Measurements from ENCODE around the gene ASB6.

ASB6 gene, protein sequence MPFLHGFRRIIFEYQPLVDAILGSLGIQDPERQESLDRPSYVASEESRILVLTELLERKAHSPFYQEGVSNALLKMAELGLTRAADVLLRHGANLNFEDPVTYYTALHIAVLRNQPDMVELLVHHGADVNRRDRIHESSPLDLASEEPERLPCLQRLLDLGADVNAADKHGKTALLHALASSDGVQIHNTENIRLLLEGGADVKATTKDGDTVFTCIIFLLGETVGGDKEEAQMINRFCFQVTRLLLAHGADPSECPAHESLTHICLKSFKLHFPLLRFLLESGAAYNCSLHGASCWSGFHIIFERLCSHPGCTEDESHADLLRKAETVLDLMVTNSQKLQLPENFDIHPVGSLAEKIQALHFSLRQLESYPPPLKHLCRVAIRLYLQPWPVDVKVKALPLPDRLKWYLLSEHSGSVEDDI

DNA sequence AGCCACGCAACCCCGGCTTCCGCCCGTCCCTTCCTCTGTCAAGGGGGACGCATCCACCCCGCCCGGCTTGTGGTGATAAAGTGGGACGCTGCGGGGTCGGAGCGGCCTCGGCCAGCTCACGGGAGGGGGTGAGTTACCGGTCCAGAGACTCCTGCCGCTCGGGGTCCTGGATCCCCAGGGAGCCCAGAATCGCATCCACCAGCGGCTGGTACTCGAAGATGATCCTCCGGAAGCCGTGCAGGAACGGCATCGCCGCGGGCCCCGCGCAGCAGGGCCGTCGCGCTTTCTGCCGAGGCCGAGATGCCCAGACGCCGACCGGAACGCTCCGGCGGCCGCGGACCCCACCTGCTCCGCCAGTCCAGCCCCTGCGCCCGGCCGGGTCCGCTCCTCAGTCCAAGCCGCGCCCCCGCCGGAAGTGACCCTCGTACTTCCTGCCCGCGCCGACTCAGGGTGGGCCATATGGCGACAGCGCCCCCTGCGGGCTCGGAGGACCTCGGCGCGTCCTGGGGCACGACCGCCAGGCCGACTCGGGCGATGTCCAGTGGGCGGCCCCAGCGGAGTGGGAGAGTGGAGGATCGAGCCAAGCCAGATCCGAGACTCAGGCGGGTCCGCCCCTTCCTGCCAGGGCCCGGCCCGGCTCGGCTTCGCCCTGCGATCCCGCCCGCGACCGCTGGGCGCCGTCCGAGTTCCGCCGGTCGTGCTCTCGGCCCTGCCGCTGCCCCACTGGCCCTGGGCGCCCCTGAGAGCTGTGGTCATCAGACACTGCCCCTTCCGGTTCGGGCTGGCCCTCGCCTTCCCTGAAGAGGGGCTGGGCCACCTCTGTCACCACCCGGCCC, at the start of gene ASB6:
Gene ASB6 (minus strand): TSS at position 402 of the 836 bp plus-strand sequence. CDS start 152 bp downstream, at position 250.
- Histone ChIP-seq H3K4me1 (peaks cover 31% of the 10 kb centered on the region), H3K36me3 (peaks cover 30% of the 10 kb centered on the region), H3K27me3 (no peaks in the 10 kb centered on the region), H3K9me3 (no peaks in the 10 kb centered on the region), H4K20me1 (peaks cover 48% of the 10 kb centered on the region), H3K4me2 (peak within 1 kb of the TSS; percentile 99), H3K9ac (peak within 1 kb of the TSS; percentile 84), H3K27ac (peak within 1 kb of the TSS; percentile 68), H3K4me3 (peak within 1 kb of the TSS; percentile 82)
- TF ChIP-seq Cebpa-rat (IDR thresholded peaks at IDR 0.05), result no peak

DNA sequence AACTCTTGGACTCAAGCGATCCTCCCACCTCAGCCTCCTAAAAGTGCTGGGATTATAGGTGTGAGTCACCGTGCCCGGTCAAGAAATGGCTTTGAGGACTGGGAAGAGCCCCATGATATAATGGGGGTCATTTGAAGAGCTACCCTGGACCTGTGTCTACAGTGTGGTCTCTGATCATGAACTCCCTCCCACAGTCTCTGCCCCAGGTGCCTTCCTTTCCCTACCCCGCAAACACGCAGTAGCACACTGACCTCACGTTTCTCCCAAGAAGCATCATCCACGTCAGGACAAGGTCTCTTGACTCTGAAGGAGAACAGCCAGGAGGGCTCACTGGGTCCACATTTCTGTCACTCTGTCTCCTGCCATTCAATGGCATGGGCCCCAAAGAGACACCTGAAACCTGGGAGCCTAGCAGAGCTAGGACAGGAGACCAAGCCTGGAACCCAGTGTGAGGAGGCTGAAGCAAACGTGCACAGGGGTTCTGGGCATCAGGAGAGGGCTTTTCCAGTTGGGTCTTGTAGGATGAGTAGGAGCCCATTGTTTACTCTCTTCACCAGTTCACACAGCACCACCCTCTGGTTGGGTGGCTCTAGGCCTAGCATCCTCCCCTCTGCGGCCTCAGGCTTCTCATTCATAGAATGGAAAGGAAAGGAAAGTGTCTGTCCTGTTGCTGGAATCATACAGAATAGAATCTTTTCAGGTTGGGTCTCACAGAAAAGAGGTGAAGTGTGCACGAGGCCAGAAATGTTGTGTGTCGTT, 46.5 kb upstream of the ASB6 start:
- Histone ChIP-seq H3K9ac (no peak overlapping the region), H4K20me1 (no peaks in the 10 kb centered on the region)

DNA sequence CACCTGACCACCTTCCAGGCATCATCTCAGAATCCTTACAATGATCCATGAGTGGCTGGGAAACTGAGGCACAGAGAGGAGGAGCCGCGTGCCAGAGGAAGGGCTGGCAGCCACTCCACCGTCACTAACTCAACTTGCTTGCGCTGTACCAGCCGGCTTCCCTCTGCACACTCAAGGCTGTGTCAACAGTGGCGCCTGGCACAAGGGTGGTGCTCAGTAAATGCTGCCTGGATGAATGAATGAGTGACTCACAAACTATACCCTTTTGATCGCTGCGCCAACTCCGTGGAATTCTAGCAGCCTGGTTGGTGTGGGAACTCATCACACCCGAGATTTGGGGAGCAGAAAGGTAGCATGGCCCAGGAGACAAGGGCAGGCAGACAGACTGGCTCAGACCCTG, 45.4 kb upstream of the ASB6 start:
- Histone ChIP-seq H3K27me3 (no peaks in the 10 kb centered on the region), H4K20me1 (no peaks in the 10 kb centered on the region), H3K27ac (no peak overlapping the region), H3K36me3 (no peaks in the 10 kb centered on the region), H3K9ac (no peak overlapping the region), H3K4me3 (no peak overlapping the region), H3K4me2 (no peak overlapping the region), H3K4me1 (no peaks in the 10 kb centered on the region), H3K9me3 (no peaks in the 10 kb centered on the region)
- TF ChIP-seq Cebpa-rat (IDR thresholded peaks at IDR 0.05), result no peak

More for the DNA sequence above, 46.5 kb upstream of the ASB6 start:
- TF ChIP-seq Cebpa-rat (IDR thresholded peaks at IDR 0.05), result no peak
- no peaks in the 10 kb centered on the region; the same call in 1 of the 2 replicates for H3K27me3 ChIP-seq
- H3K4me3 ChIP-seq, result no peak overlapping the region
- H3K9me3 ChIP-seq, result no peaks in the 10 kb centered on the region
- H3K4me1 ChIP-seq, result no peaks in the 10 kb centered on the region; the same call in 1 of the 2 replicates
- no peak overlapping the region for H3K4me2 ChIP-seq
- no peaks in the 10 kb centered on the region for H3K36me3 ChIP-seq
- H3K27ac ChIP-seq, result no peak overlapping the region

DNA sequence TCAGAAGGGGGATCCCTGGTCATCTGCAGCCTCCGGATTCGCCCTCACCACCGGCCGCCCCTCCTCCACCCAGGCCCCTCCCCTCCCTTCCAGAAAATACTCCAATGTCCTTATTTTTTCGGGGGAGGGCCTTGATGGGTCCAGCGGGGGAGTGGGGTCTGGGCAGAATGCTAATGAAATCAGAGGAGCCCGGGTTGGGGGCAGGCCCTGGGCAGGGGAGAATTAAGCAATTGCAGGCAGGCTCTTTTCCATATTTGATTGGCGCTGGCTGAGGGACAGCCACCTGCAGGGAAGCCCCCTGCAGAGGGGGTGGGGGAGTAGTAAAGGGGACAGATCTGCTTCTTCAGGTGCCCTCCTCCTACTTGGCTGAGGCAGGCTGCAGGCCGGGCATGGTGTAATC, 44.8 kb upstream of the ASB6 start:
- H3K9ac ChIP-seq, result no peak overlapping the region
- H3K4me2 ChIP-seq, result no peak overlapping the region
- no peaks in the 10 kb centered on the region for H3K36me3 ChIP-seq
- no peak overlapping the region for H3K4me3 ChIP-seq
- no peak overlapping the region for H3K27ac ChIP-seq
- no peaks in the 10 kb centered on the region for H4K20me1 ChIP-seq
- TF ChIP-seq Cebpa-rat (IDR thresholded peaks at IDR 0.05), result no peak
- no peaks in the 10 kb centered on the region for H3K27me3 ChIP-seq
- H3K4me1 ChIP-seq, result no peaks in the 10 kb centered on the region
- no peaks in the 10 kb centered on the region for H3K9me3 ChIP-seq

DNA sequence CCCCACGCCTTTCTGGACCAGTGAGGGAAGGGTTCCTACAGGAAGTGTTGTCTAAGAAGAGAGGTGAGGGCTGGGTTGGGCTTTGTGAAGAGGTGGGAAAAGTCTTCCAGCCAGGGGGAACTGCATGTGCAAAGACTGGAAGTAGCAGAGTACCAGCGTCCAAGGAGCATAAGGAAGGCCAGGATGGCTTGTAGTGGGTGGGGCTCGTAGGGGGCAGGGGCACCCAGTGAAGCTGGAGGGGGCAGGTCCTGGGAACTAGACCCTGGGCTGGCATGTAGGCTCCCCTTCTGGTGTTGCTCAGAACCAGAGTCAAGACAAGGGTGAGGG, 43.9 kb upstream of the ASB6 start:
- Histone ChIP-seq H4K20me1 (no peaks in the 10 kb centered on the region), H3K9me3 (no peaks in the 10 kb centered on the region), H3K27me3 (no peaks in the 10 kb centered on the region), H3K27ac (no peak overlapping the region), H3K9ac (no peak overlapping the region), H3K36me3 (no peaks in the 10 kb centered on the region), H3K4me2 (no peak overlapping the region), H3K4me1 (no peaks in the 10 kb centered on the region), H3K4me3 (no peak overlapping the region)
- TF ChIP-seq Cebpa-rat (IDR thresholded peaks at IDR 0.05), result no peak

DNA sequence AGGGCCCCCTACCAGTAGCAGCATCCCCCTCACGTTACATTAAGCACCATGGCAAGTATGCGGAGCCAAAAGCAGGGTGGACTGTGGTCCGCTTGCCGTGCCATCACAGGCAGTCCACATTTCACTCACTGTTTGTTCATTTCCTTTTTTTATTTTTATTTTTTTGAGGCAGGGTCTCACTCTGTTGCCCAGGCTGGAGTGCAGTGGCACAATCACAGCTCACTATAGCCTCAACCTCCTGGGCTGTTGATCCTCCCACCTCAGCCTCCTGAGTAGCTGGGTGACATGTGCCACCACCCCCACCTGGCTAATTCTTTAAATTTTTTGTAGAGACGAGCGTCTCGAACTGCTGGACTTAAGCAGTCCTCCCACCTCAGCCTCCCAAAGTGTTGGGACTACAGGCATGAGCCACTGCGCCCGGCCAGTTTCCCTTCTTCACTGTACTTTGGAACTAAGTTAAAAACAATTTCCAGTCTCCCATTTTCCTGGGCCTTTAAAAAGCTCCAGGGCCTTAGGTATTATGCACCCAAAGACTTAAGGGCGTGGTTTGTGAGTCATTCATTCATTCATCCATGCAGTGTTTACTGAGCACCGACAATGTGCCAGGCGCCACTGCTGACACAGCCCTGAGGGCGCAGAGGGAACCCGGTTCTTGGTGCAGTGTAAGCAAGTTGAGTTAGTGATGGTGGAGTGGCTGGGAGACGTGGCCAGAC, 43.4 kb upstream of the ASB6 start:
- no peak for TF ChIP-seq Cebpa-rat (IDR thresholded peaks at IDR 0.05)
- Histone ChIP-seq H3K9ac (no peak overlapping the region), H3K4me3 (no peak overlapping the region), H3K27me3 (no peaks in the 10 kb centered on the region), H3K4me1 (no peaks in the 10 kb centered on the region), H4K20me1 (no peaks in the 10 kb centered on the region), H3K4me2 (no peak overlapping the region), H3K36me3 (no peaks in the 10 kb centered on the region), H3K9me3 (no peaks in the 10 kb centered on the region), H3K27ac (no peak overlapping the region)

DNA sequence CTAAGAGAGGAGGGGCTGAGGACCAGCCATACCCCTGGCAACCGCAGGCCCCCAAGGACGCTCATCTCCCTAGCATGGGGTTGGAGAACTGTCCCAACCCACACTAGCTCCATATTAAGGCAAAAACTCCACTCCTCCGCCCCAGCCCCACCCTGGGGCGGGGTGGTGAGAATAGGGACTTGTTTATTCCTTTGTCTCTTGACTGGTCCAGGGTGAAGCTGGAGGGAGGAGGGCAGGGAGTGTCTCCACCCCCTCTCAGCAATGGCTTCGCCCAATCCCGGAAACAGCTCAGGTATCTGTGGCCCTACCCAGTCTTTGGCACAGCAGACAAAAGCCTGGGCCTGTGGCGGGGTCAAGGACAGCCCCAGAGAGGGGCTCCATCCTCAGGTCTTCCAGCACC, 40.4 kb upstream of the ASB6 start:
- no peaks in the 10 kb centered on the region for H3K4me1 ChIP-seq
- TF ChIP-seq Cebpa-rat (IDR thresholded peaks at IDR 0.05), result no peak
- no peaks in the 10 kb centered on the region for H4K20me1 ChIP-seq
- no peak overlapping the region for H3K4me2 ChIP-seq
- H3K9ac ChIP-seq, result no peak overlapping the region
- no peaks in the 10 kb centered on the region for H3K36me3 ChIP-seq
- H3K9me3 ChIP-seq, result no peaks in the 10 kb centered on the region
- 0 out of 2 replicates have a peak, but pooled peaks cover 6% of the 10 kb centered on the region for H3K27me3 ChIP-seq
- no peak overlapping the region for H3K4me3 ChIP-seq
- no peak overlapping the region for H3K27ac ChIP-seq

DNA sequence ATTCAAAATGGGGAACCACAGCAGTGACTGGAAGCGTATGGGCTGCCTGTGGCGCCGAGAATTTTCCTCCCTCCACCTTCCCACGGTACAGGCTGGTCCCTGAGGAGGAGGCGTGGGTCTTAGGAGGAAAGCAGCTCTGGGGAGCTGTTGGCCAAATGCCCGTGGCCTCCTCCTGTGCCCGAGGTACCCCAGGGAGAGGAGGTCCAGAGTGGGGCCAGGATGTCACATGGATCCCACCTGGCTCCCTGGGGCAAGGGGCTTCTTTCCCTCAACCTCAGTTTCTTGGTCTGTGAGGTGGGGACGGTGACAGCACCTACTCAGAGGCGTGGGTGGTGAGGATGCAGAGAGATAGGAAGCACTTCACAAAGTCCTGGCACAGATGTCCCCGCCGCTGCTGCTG, 40.0 kb upstream of the ASB6 start:
- H3K27ac ChIP-seq, result no peak overlapping the region
- TF ChIP-seq Cebpa-rat (IDR thresholded peaks at IDR 0.05), result no peak
- H4K20me1 ChIP-seq, result no peaks in the 10 kb centered on the region
- no peak overlapping the region for H3K4me2 ChIP-seq
- H3K9ac ChIP-seq, result no peak overlapping the region
- H3K9me3 ChIP-seq, result no peaks in the 10 kb centered on the region
- 0 out of 2 replicates have a peak, but pooled peaks cover 6% of the 10 kb centered on the region for H3K27me3 ChIP-seq
- H3K4me3 ChIP-seq, result no peak overlapping the region
- no peaks in the 10 kb centered on the region for H3K36me3 ChIP-seq
- H3K4me1 ChIP-seq, result no peaks in the 10 kb centered on the region

DNA sequence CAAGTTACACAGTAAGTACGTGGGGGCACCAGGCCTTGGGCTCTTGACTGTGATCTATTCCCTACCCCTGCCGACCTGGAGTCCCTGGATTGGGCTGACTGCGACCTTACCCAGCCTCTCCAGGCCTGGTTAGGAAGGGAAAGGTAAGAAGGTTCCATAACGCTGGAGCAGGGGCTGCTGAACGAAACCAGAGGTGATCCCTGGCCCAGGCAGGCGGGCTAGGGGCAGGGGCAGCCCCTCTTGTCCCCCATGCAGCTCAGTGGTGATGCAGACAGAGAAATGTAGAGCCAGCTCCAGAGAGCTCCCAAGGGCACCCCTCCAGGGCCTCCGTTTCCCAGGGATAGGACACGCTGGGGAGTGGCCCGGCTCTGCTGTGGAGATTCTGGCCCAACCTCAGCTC, 37.6 kb upstream of the ASB6 start:
- no peaks in the 10 kb centered on the region for H3K4me1 ChIP-seq
- H3K36me3 ChIP-seq, result no peaks in the 10 kb centered on the region
- no peaks in the 10 kb centered on the region for H3K9me3 ChIP-seq
- TF ChIP-seq Cebpa-rat (IDR thresholded peaks at IDR 0.05), result no peak
- H4K20me1 ChIP-seq, result no peaks in the 10 kb centered on the region
- H3K4me3 ChIP-seq, result no peak overlapping the region
- H3K27ac ChIP-seq, result no peak overlapping the region
- H3K4me2 ChIP-seq, result no peak overlapping the region
- no peak overlapping the region for H3K9ac ChIP-seq
- H3K27me3 ChIP-seq, result 0 out of 2 replicates have a peak, but pooled peaks cover 6% of the 10 kb centered on the region
